ENCODE data around the gene WIPF2.

The WIPF2 gene

GRCh38 chr17:40287494-40288369, 68.6 kb downstream of the WIPF2 start, which contains the start of gene CDC6 (continued):
- no peak for TF ChIP-seq ZNF404 (tag by site-specific recombination; IDR thresholded peaks at IDR 0.05)
- TF ChIP-seq ZNF624 (tag by site-specific recombination; IDR thresholded peaks at IDR 0.05), result no peak
- TF ChIP-seq SALL2 (tag by site-specific recombination; IDR thresholded peaks at IDR 0.05; ENCODE audit: borderline replicate concordance), result no peak; the same call in 1 of the 2 replicates
- TF ChIP-seq KLF7 (tag by site-specific recombination; IDR thresholded peaks at IDR 0.05; ENCODE audit: borderline replicate concordance), result no peak; the same call in 1 of the 2 replicates
- no peak for TF ChIP-seq ZNF558 (tag by site-specific recombination; IDR thresholded peaks at IDR 0.05)
- peak; percentile 65 for TF ChIP-seq ZNF366 (tag by site-specific recombination; conservative IDR thresholded peaks at IDR 0.05)
- no peak for TF ChIP-seq ZNF596 (tag by site-specific recombination; IDR thresholded peaks at IDR 0.05)
- no peak for TF ChIP-seq ZNF473 (tag by site-specific recombination; IDR thresholded peaks at IDR 0.05)
- TF ChIP-seq ZNF423 (tag by site-specific recombination; IDR thresholded peaks at IDR 0.05), result no peak
- no peak for TF ChIP-seq ZNF626 (tag by site-specific recombination; IDR thresholded peaks at IDR 0.05)
- no peak for TF ChIP-seq ZNF114 (tag by site-specific recombination; IDR thresholded peaks at IDR 0.05)
- TF ChIP-seq TRIM28 (IDR thresholded peaks at IDR 0.05; ENCODE audit: borderline replicate concordance, low read length), result no peak
- no peak for TF ChIP-seq AEBP2 (tag by site-specific recombination; IDR thresholded peaks at IDR 0.05; ENCODE audit: borderline replicate concordance)
- peak; percentile 98 for TF ChIP-seq ZNF391 (tag by site-specific recombination; IDR thresholded peaks at IDR 0.05; ENCODE audit: borderline replicate concordance, low read depth)
- no peak for TF ChIP-seq ZNF132 (tag by site-specific recombination; IDR thresholded peaks at IDR 0.05; ENCODE audit: borderline replicate concordance)
- TF ChIP-seq FEZF1 (tag by site-specific recombination; IDR thresholded peaks at IDR 0.05), result peak; percentile 41; the same call in 1 of the 2 replicates
- no peak for TF ChIP-seq ZNF175 (tag by site-specific recombination; IDR thresholded peaks at IDR 0.05)
- no peak for TF ChIP-seq ZNF426 (tag by site-specific recombination; IDR thresholded peaks at IDR 0.05)
- no peak for TF ChIP-seq ZNF530 (tag by site-specific recombination; IDR thresholded peaks at IDR 0.05; ENCODE audit: low read depth)
- TF ChIP-seq ZNF580 (tag by site-specific recombination; IDR thresholded peaks at IDR 0.05), result no peak
- no peak for TF ChIP-seq ZNF354C (tag by site-specific recombination; IDR thresholded peaks at IDR 0.05; ENCODE audit: borderline replicate concordance, low read depth)
- peak; percentile 81 for TF ChIP-seq ZNF692 (tag by site-specific recombination; IDR thresholded peaks at IDR 0.05)
- TF ChIP-seq GLI2 (tag by site-specific recombination; IDR thresholded peaks at IDR 0.05; ENCODE audit: borderline replicate concordance, low read depth), result no peak
- no peak for TF ChIP-seq ZNF776 (tag by site-specific recombination; IDR thresholded peaks at IDR 0.05; ENCODE audit: borderline replicate concordance)
- no peak for TF ChIP-seq ZNF513 (tag by site-specific recombination; IDR thresholded peaks at IDR 0.05)
- TF ChIP-seq MZF1 (tag by site-specific recombination; IDR thresholded peaks at IDR 0.05; ENCODE audit: borderline replicate concordance), result no peak
- TF ChIP-seq ZNF670 (tag by site-specific recombination; IDR thresholded peaks at IDR 0.05; ENCODE audit: low read depth), result no peak
- TF ChIP-seq ZNF514 (tag by site-specific recombination; IDR thresholded peaks at IDR 0.05), result no peak
- no peak for TF ChIP-seq ZNF221 (tag by site-specific recombination; IDR thresholded peaks at IDR 0.05; ENCODE audit: borderline replicate concordance)
- no peak; the same call in 1 of the 2 replicates for TF ChIP-seq ZBTB7A (tag by site-specific recombination; IDR thresholded peaks at IDR 0.05; ENCODE audit: low read depth)
- no peak for TF ChIP-seq ZNF202 (tag by site-specific recombination; IDR thresholded peaks at IDR 0.05; ENCODE audit: borderline replicate concordance)
- TF ChIP-seq SP7 (tag by site-specific recombination; IDR thresholded peaks at IDR 0.05), result peak; percentile 88
- TF ChIP-seq ZNF837 (tag by site-specific recombination; IDR thresholded peaks at IDR 0.05), result no peak
- TF ChIP-seq ZNF830 (tag by site-specific recombination; IDR thresholded peaks at IDR 0.05; ENCODE audit: low read depth), result no peak
- no peak for TF ChIP-seq ZNF10 (tag by site-specific recombination; IDR thresholded peaks at IDR 0.05)
- no peak for TF ChIP-seq IKZF3 (tag by site-specific recombination; IDR thresholded peaks at IDR 0.05)
- TF ChIP-seq SP3 (tag by site-specific recombination; IDR thresholded peaks at IDR 0.05), result peak; percentile 91
